IPS DF 4.7 (cell line): ENCODE results near the gene INTS11.

Source experiments
- DNase-seq: peaks from one replicate; pipeline ENCODE4 v3.0.0-alpha.2; 2013; ENCODE audit warnings: low spot score; ENCODE audit errors: extremely low read depth

The INTS11 gene

DNA sequence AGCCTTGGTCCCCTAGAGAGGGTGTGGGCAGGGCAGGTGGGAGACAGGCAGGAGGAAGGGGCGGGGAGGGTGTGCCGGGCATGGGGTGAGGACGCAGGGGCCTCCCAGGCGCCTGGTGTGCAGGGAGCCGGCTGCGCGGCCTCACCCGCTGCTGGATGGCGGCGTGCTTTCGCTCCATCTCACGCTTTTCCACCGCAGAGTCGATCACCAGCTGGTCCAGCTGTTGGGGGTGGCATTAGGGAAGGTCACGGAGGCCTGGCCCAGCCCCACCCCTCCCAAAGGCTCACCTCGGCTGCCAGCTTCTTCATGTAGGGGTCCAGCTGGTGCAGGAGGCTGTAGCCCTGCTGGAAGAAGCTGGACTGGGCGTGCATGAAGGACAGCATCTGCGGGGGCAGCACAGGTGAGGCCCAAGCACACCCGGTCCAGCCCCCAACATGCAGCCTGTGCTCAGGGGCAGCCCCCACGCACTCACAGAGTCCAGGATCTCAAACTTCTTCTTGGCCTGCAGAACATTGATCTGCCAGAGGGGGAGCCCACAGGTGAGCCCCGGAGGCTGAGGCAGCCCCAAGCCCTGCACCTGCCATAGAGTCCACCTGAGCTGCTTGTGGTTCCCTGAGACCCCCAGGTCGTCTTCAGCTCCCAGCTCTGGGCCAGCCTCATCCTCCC lies 24.6 kb downstream of the INTS11 start:
- no peak for DNase-seq

DNA sequence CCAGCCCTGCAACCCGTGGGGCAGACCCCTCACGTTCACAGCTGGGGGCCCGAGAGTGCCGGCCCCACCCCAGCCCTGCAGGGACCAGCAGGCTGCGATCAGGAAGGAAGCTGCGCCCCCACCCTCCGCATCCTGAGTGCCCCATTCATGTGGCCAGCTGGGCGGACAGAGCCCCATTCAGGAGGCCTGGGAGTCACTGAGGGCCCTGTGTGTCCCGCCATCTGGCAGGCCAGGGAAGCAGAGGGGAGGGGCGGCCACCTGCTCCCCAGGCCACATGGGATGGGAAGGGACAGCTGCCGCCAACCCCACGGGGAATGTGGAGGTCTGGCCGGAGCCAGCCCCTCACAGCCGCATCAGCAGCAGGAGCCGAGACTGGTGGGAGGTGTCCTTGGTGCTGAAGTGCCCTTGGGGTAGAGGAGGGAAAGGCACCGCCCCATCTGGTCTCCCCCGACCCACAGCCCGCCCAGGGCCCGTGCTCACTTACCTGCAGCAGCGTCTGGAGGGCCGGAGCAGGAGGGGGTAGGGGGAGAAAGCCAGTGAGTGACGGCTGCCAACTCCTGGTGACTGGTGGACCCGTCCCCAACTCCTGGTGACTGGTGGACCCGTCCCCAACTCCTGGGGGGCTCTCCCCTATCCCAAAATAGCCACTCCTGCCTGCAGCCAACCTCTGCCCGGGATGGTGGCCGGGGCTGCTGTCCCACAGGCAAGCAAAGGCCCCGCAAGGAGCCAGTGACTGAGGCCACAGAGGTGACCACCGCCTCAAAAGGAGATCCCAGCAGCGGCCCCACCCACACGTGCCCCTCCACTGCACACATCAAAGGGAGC lies 25.4 kb downstream of the INTS11 start:
- DNase-seq: no peak

DNA sequence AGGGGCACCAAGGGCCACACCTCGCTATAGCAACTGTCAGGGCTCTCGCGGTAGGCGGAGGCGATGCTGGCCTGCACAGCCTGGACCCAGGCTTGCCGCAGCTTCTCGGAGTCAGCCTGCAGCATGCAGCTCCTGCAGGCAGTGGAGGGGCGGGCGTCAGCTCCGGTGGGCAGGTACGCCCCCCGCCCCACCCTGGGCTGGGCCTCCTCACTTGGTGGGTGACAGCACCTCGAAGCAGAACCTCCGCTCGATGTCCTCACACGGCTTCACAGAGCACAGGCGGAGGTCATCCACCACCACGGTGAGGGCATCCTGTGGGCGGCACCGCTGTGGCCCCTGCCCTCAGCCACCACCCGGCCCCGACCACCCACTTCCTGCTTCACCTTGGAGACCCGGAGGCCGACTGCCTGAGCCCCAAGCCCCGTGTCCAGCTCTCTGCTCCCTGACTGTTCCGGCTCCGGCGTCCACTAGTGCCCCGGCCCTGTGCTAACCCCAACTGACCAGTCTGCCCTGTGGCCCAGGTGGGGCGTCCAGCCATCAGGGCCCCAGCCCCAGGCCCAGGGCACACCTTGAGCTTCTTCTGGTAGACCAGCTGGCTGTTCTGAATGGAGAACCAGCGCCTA lies 26.5 kb downstream of the INTS11 start:
- no peak for DNase-seq

DNA sequence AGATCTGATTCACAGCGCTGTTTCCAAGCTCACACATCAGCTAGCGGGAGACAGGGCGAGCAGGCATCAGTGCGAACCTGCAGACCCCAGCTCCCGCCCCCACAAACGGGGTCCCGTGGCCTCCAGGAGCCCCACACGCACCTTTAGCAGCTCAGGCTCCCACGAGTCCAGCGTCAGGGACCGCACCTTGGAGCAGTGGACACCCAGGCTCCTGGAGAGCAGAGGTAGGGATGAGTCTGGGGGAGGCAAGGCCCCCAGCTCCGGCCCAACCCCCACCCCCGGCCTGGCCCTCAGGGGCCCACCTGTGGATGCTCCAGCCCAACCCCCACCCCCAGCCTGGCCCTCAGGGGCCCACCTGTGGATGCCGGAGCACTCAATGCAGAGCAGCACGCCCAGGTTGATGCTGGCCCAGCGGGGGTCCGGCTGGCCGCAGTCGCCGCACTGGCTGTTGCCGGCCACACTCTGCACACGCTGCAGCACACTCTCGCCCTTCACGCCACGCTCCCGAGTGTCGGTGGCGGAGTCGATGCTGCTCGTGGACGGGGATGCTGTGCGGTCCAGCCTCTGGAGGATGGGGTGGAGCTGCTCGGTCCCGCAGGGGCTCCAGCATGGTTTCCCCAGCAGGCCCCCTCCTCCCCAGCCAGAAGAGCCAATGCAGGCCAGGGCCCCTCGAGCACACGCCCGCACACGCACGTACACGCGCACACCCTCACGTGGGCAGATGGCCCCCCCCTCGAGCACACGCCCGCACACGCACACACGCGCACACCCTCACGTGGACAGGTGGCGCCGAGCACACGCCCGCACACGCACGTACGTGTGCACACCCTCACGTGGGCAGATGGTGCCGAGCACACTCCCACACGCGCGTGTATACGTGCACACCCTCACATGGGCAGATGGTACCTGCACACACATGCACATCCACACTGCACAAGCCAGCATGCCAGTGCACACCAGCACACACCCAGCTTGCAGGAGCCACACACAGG lies 28.1 kb downstream of the INTS11 start:
- no peak for DNase-seq

DNA sequence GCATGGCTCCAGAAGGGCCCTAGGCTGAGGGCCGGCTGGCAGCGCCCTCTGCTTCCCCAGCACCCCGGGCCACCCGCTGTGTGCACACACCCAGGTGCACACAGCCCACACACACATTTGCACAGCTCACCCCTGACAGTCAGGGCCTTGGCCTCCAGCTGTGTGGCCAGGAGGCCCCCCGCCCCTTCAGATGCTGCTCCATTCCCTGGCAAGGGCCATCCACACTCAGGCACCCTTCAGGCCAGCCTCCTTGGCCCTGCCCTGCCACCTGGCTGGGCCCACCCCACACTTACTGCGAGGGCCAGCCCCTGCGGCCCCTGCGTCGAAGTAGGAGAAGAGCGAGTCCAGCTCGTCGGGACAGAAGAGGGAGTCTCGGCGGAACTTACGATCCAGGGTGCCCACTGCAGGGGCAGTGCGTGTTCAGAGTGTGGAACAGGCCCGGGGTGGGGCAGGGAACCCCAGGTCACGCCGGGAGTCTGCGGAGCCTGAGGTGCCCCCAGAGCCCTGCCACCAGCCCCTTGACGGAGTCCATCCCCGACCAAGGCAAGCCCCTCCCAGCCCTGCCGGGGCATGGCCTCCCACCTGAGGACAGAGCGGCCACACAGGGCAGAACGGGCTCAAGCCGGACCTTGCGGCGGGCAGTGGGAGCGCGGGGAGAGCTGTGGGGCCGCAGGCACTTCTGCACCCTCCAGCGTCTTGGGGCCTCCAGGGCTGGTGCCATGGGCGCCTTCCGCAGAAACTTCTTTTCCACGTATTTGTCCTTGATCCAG lies 29.1 kb downstream of the INTS11 start:
- no peak for DNase-seq

DNA sequence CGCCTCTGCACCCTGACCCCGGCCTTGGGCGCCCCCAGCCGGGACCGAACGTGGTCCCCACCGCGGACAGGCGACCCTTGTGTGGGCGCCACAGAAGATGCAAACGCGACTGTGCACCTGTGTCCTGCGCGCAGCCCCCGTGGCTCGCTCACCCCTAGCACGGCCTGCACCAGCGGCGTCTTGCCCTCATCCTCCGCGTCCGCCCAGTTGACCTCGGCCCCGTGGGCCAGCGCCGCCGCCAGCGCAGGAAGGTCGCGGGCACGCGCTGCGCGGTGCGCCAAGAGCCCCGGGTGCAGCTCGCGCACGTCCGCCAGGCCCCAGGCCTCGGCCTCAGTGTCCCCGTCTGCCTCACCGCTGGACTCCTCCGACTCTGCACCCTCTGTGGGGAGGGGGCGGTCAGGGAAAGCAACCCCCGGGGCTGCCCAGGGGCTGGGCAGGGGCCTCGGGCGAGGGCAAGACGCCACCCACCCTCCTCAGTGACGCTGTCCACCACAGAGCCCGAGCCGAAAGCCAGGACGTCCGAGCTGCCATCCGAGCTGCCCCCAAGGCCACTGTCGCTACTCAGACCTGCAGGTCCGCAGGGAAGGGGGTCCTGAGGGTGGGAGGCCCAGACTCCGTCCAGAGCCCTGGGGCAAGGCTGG lies 30.1 kb downstream of the INTS11 start:
- no peak for DNase-seq

DNA sequence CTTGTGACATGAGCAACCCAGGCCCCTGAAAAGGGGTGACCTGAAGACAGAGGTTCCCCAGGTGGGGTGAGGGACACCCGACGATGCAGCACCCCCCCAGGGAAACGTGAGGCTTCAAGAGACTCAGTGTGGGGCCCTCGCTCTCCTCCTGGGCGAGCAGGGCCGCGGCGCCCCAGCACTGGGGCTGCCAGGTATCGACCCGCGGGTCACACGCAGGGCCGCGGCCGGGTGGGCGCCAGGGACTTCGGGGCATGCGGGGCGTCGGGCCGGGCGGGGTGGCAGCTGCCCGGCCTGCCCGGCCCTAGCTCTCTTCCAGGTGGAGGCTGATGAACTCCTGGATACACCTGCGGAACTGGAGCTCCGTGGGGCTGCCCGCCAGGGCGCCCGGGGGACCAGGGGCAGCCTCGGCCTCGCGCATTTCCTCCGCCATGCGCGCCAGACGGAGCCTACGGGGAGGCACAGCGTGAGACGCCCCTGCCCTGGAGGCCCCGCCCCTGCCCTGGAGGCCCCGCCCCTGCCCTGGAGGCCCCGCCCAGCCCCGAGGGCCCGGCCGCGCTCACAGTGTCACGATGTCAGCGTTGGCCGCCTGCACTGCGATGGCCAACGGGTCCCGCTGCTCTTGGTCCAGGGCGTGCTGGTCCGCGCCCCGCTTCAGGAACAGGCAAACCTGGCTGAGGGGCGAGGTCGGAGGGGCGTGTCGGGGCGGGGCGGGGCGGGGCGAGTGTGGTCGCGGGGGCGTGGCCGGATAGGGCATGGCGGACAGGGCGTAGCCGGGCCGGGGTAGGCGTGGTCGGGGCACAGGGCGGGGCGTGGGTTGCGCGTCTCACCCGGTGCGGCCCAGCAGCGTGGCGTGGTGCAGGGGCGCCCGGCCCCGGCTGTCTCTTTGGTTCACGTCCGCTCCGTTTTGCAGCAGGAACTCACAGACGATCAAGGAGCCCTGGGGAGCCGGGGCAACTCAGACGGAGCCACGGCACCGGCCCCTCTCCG lies 30.9 kb downstream of the INTS11 start:
- no peak for DNase-seq

DNA sequence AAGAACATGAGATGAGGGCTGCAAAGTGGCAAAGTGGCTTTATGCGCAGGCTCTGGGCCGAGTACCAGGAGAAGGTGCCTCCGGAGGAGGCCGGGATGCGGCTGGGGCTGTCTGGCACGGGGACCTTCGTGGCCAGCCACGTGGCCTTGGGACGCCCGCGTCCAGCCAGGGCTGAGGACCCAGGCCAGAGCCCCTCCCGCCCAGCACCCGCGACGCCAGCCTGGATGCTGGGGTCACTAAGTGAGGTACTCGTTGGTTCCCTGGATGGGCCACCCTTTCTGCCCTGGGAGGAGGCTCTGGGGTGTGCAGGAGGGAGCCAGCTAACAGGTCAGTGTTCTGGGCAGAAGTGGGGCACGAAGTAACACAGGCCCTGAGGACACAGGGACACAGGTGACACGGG lies 31.6 kb downstream of the INTS11 start:
- no peak for DNase-seq

DNA sequence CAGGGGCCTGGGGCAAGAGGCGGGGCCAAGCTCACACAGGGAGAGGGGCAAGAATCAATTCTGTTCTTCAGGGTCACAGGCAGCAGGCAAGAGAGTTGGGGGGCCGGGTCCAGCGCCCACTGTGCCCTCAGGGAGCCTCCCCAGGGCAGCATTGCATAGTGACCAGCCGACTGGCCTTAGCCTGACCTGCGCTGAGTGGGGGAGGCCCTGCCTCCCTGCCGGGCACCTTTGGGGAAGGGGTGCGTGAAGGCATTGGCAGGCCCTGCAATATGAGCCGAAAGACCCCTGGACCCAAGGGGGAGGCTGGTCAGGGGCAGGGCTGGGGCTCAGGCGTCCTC lies 32.0 kb downstream of the INTS11 start:
- DNase-seq: no peak

DNA sequence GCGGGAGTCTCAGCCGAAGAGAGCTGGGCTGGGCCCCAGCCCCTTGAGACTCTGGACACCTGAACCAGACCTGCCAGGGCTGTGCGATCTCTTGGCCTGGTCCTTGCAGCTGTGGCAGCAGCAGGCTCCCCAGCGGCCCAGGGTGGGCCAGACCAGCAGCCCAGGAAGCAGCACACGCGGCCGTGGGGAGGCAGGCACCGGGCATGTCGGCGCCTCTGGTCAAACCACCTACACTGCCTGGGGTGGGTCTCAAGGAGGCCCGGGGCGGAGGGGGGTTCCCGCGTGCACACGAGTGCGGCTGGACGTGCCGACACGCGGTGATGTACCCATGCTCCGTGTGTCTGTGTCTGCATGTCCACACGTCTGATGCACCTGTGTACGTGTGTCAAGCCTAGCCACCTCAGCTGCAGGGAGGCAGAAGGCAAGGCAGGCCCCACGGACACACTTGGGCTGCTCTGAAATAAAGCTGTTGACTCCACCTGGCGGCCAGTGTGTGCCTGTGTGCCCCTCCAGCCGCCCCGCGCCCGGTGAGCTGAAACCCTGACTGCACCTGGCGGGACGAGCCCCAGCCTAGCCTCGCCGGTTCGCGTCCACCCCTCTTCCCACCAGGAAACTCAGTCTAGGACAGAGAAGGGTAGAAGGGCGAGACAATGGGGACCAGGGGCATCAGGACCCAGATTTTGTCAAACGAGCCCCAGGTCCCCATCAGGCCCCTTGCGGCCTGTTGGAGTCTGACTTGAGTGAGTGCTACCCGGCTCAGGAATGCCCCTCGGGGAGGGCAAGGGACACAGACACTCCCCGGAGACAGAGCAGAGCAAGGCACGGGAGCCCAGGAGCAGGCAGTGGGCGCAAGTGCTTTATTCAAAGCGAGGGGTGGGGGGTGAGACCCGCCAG lies 32.7 kb downstream of the INTS11 start:
- no peak for DNase-seq

DNA sequence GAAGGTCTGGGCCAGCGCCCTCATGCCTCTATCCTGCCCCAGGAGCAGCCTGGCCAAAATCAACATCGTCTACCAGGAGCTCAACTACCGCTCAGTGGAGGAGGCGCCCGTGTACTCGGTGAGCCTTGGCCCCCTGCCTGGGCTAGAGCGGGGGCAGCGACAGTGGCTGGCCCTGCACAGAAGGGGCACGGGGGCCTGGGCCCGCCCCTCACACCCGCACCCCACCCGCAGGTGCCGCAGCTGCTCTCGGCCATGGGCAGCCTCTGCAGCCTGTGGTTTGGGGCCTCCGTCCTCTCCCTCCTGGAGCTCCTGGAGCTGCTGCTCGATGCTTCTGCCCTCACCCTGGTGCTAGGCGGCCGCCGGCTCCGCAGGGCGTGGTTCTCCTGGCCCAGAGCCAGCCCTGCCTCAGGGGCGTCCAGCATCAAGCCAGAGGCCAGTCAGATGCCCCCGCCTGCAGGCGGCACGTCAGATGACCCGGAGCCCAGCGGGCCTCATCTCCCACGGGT lies 33.4 kb downstream of the INTS11 start:
- DNase-seq: no peak

DNA sequence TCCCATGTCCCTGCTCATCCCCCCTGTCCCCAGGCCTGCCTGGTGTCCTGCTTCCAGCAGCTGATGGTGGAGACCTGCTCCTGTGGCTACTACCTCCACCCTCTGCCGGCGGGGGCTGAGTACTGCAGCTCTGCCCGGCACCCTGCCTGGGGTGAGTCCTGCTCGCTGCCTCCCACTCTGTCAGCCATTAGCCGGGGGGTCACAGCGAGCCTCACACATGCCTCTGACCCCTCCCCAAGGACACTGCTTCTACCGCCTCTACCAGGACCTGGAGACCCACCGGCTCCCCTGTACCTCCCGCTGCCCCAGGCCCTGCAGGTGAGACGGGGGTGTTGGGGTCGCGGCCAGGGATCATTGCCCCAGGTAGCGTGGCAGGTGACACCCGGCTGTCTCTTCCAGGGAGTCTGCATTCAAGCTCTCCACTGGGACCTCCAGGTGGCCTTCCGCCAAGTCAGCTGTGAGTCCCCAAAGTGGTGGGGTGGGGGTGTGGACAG lies 34.2 kb downstream of the INTS11 start:
- DNase-seq: no peak

DNA sequence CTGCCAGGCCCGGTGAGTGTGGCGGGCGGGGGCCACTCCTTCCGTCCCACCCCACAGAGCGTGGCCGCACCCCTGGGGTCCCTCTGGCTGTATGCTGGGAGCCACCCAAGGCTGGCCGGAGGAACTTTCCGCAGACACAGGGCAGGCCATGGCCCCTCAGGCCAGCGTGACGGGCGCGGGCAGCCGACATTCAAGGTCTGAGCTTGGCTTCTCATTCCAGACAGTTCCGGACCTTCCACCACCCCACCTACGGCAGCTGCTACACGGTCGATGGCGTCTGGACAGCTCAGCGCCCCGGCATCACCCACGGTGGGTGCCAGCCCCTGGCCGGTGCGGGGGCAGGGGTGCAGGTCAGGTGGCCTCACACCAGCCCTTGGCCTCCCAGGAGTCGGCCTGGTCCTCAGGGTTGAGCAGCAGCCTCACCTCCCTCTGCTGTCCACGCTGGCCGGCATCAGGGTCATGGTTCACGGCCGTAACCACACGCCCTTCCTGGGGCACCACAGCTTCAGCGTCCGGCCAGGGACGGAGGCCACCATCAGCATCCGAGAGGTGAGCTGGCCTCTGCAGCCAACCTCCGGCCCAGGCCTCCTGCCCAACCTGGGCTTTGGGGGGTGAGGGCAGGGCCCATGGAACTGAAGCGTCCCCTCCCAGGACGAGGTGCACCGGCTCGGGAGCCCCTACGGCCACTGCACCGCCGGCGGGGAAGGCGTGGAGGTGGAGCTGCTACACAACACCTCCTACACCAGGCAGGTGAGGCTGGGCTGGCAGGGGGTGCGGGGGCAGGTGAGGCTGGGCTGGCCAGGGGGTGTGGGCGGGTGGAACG lies 37.0 kb downstream of the INTS11 start:
- DNase-seq: no peak

DNA sequence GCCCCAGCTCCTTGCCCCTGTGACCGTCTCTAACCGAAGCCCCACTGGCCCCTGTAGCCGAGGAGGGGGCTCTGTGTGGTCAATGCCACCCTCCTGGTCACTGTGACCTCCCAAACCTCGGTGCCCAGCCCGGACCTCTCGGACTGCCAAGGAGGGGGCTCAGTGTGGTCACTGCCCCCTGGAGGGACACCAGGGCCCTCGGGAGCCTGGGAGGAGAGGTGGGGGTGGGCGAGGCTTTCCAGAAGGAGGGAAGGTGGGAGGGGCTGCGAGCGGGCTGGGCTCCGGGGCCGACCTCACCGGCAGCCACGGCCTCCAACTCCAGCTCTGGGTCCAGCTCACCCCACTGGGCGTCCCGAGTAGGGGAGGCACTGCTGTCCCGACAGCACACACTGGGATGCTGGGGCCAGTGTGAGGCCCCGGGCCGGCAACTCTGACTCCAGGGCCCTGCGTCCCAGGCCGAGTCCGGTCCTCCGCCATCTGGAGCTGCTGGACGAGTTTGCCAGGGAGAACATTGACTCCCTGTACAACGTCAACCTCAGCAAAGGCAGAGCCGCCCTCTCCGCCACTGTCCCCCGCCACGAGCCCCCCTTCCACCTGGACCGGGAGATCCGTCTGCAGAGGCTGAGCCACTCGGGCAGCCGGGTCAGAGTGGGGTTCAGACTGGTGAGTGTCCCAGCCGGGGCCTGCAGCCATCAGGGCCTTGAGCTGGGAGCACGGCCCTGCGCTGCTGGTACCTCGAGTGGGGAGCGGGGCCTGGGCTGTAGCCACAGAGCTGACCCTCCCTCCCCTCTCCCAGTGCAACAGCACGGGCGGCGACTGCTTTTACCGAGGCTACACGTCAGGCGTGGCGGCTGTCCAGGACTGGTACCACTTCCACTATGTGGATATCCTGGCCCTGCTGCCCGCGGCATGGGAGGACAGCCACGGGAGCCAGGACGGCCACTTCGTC lies 37.9 kb downstream of the INTS11 start:
- DNase-seq: no peak

DNA sequence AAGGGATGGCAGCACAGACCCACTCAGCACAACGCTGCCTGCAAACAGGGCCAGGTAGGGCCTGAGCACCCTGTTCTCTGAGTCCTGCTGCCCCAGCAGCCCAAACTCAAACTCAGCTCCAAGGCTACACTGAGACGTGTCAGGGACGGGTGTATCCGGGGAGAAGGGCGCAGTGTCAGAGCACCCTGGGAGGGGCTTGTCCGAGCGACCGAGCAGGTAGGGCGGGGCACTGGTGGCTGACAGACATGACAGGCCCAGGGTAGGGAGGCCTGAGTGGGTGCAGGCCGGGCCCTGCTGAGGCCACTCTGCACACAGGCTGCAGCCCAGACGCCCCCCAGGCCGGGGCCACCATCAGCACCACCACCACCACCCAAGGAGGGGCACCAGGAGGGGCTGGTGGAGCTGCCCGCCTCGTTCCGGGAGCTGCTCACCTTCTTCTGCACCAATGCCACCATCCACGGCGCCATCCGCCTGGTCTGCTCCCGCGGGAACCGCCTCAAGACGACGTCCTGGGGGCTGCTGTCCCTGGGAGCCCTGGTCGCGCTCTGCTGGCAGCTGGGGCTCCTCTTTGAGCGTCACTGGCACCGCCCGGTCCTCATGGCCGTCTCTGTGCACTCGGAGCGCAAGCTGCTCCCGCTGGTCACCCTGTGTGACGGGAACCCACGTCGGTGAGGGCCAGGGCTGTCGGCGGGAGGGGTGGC lies 38.7 kb downstream of the INTS11 start:
- DNase-seq: no peak
